ENCODE results near the gene RNF212.

- TF ChIP-seq CTCF (IDR thresholded peaks at IDR 0.05) (no peak), POLR2A (IDR thresholded peaks at IDR 0.05) (no peak), EP300 (IDR thresholded peaks at IDR 0.05) (no peak), POLR2AphosphoS5 (IDR thresholded peaks at IDR 0.05) (no peak)
These were observed 8.7 kb downstream of the RNF212 start for GRCh38 chr4:1104647-1105046.

All from upper lobe of left lung (tissue), 4 donors.